BJ (cell line): ENCODE results near the gene ISCU. TPM values are rescaled to one million over a fixed set of nuclear protein-coding genes. Genes with fewer than 3 reads are reported as not detected.

ENCODE experiments used
- CTCF ChIA-PET: fragments of 350-600 bp; formaldehyde crosslinking; extraction: SDS; loops from one replicate; lab custom pipeline; 2021; ENCODE audit warnings: antibody characterized with exemption, inconsistent platforms; lab: Yijun Ruan, JAX
- POLR2A ChIA-PET: fragments of 300-600 bp; sonication (Branson Sonifier 250); formaldehyde crosslinking; extraction: SDS; loops from one replicate; lab custom pipeline; 2021; ENCODE audit warnings: antibody characterized with exemption; lab: Charles Lee
- DNase-seq: peaks from one replicate; pipeline ENCODE4 v3.0.0-alpha.2; 2011; ENCODE audit warnings: low read depth
- H3K27me3 ChIP-seq: 2 replicates; pipeline ENCODE4 v1.6.0; 2011; ENCODE audit warnings: low read length; ENCODE audit not compliant: control insufficient read depth, insufficient read depth
- H3K36me3 ChIP-seq: 2 replicates; pipeline ENCODE4 v1.5.1; 2011; ENCODE audit warnings: low read length; ENCODE audit not compliant: control insufficient read depth, insufficient read depth
- H3K4me3 ChIP-seq: 2 replicates; pipeline ENCODE4 v1.5.1; 2011; ENCODE audit warnings: low read depth, mild to moderate bottlenecking, control low read depth, low read length
- CTCF ChIP-seq: IDR thresholded peaks from 2 replicates; pipeline ENCODE4 v1.5.1; 2011; ENCODE audit warnings: low read depth, mild to moderate bottlenecking, control low read depth, inconsistent platforms, low read length, moderate library complexity; ENCODE audit not compliant: insufficient read depth
- polyA plus RNA-seq: library from polyadenylated mRNA; depleted of rRNA; stranded (reverse); fragments of >200 nt; gene quantifications from 2 replicates; pipeline ENCODE4 v1.2.3, GENCODE V29; 2011

Gene ISCU
- polyA plus RNA-seq, 1 experiment, result 125 TPM

- TF ChIP-seq CTCF, result no peak
- CTCF ChIA-PET, result interaction anchor here (0.8 to 19.7 kb wide), 8 partner anchors 36 to 389 kb away, joined by 3 to 460 read pairs (median 4); partner anchors contain the start of gene TMEM119
- DNase-seq, result no peak
- Histone ChIP-seq H3K36me3 (peaks cover 12% of the 10 kb centered on the region), H3K27me3 (no peaks in the 10 kb centered on the region), H3K4me3 (peak overlapping the region; percentile 94)
- POLR2A ChIA-PET, result no interaction called here
Measured at GRCh38 chr12:108561852-108562347, 496 bp upstream of the ISCU start.

- DNase-seq, result no peak
Measured at GRCh38 chr12:108563136-108563803, 874 bp downstream of the ISCU start.

GRCh38 chr12:108563804-108564151 lies 1.4 kb downstream of the ISCU start:
- Histone ChIP-seq H3K27me3 (no peaks in the 10 kb centered on the region), H3K36me3 (peaks cover 12% of the 10 kb centered on the region), H3K4me3 (no peak overlapping the region)
- POLR2A ChIA-PET, result no interaction called here
- no peak for DNase-seq
- CTCF ChIA-PET, result interaction anchor here (0.6 to 19.7 kb wide), 14 partner anchors 13 to 530 kb away, joined by 3 to 460 read pairs (median 4); no protein-coding TSS in a partner anchor
- TF ChIP-seq CTCF, result no peak

More at GRCh38 chr12:108563136-108563803, 874 bp downstream of the ISCU start:
- peaks cover 11% of the 10 kb centered on the region for H3K36me3 ChIP-seq
- peak; percentile 94 for TF ChIP-seq CTCF
- H3K4me3 ChIP-seq, result peak overlapping the region; percentile 82
- CTCF ChIA-PET, result interaction anchor here (0.6 to 19.7 kb wide), 12 partner anchors 23 to 531 kb away, joined by 3 to 460 read pairs (median 4); partner anchors contain the start of gene TMEM119
- H3K27me3 ChIP-seq, result no peaks in the 10 kb centered on the region
- POLR2A ChIA-PET, result no interaction called here

- Histone ChIP-seq H3K27me3 (no peaks in the 10 kb centered on the region), H3K36me3 (peaks cover 13% of the 10 kb centered on the region), H3K4me3 (no peak overlapping the region)
- ChIA-PET CTCF (interaction anchor here (0.7 to 19.7 kb wide), 11 partner anchors 12 to 529 kb away, joined by 3 to 460 read pairs (median 4); no protein-coding TSS in a partner anchor), POLR2A (no interaction called here)
- DNase-seq, result no peak
- TF ChIP-seq CTCF, result no peak
Measured at GRCh38 chr12:108564724-108565123, 2.3 kb downstream of the ISCU start.

- no peak for TF ChIP-seq CTCF
- no peak for DNase-seq
- CTCF ChIA-PET, result interaction anchor here (0.7 to 19.7 kb wide), 9 partner anchors 40 to 386 kb away, joined by 3 to 460 read pairs (median 4); no protein-coding TSS in a partner anchor
- H3K36me3 ChIP-seq, result peaks cover 13% of the 10 kb centered on the region
- H3K27me3 ChIP-seq, result no peaks in the 10 kb centered on the region
- POLR2A ChIA-PET, result no interaction called here
- H3K4me3 ChIP-seq, result no peak overlapping the region
Measured at GRCh38 chr12:108565146-108565545, 2.8 kb downstream of the ISCU start.
